Fibroblast of skin of back (primary cell): ENCODE data around the gene PRMT5.

ENCODE experiments used
- DNase-seq: peaks from one replicate; pipeline ENCODE4 v3.0.0-alpha.2; 2013

PRMT5 gene

DNA sequence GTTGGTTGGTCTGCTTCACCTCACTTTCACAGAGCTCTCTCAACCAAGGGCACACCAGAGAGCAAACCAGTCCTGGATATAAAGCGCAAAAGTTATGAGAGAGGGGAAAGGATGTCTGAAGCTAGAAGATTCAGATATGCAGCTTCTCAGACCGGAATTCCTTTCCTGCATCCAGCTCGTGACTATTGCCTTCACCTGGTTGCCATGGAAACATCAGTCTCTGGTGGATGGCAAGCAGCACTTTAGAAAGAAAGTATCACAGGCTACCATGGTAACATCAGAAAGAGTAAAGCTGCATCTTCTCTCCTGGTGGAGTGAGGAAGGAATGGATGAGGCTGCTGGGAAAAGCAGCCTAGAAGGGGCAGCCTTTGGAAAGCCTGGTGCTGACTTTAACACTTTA lies 32.4 kb downstream of the PRMT5 start:
- no peak for DNase-seq

DNA sequence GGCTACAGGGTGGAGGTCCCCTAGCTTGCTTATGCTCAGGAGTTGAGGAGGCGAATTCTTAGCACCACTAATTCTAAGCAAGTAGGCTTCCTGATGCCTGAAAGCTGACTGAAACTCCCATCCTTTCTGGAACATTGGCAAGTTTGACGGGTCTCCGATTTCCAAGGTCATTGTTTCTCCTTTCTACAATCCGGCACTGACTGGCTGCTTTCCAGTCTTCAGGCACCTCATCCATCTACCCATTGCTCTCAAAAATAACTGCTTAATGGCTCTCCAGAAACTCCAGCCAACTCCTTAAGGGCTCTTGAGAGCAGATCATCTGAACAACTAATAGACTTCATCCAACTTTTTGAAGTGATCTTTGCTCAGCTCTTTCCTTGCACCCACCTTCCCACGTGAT lies 32.8 kb downstream of the PRMT5 start:
- DNase-seq: no peak

DNA sequence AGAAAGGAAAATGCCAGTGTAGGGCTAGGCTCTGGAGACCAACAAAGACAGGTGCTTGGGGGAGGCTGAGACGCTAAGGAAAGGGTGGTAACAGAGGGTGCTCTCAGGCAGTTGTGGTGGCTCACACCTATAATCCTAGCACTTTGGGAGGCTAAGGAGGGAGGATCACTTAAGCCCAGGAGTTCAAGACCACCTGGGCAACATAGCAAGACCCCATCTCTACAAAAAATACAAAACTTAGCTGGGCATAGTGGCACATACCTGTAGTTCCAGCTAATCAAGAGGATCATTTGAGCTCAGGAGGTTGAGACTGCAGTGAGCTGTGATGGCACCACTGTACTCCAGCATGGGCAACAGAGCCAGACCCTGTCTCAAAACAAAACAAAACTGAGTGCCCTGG lies 33.8 kb downstream of the PRMT5 start:
- no peak for DNase-seq

DNA sequence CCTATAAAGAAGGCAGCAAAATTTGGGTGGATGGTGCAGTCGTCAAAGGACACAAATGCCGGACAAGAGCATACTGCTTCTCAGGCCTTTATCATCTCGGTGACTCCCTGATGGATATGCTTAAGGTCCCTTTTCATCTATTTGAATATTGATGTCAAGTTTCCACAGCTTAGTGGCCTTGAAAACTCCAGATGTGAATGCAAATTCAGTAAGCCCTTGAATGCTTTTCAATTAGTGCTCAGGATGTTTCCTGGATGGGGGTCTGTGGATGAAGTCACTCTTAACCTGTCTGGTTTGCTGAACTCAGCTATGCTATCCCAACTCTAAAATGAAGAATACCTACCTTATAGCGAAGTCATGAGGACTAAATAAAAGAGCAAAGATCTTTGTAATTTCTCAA lies 35.5 kb downstream of the PRMT5 start:
- no peak for DNase-seq

DNA sequence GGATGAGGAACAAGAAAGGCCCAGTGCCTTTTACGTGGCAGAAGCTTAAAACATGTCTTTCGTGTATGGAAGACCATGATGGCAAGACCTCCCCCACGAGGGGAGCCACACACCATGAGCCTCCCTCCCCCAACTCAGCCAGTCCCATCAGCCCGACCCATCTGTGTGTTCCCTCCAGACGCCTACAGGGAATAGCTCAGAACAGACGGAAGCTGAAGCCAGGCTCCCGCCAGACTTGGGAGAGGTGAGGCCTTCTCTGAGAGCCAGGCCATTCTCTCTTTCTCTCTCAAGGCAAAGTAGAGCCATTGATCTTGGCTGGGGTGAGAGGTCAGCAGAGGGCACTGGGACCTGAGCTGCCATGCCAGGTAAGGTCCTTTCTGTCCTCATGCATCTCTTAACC lies 36.7 kb downstream of the PRMT5 start:
- DNase-seq: no peak

DNA sequence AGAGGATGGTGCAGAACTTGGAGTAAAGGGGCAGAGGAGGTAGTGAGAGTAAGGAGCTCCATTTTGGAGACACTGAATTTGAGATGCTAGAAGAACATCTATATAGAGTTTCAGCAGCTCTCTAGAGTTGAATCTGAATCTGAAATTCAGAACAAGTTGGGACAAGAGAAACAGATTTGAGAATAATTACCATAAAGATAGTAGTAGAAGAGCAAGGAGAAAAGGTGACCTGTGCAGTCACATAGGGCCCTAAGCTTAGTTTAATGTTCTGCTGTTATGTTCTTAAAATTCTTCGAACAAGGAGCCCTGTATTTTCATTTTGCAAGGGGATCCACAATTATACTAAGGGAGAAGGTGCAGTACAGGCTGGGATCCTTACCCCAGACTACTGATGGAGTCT lies 38.8 kb downstream of the PRMT5 start:
- DNase-seq: no peak

DNA sequence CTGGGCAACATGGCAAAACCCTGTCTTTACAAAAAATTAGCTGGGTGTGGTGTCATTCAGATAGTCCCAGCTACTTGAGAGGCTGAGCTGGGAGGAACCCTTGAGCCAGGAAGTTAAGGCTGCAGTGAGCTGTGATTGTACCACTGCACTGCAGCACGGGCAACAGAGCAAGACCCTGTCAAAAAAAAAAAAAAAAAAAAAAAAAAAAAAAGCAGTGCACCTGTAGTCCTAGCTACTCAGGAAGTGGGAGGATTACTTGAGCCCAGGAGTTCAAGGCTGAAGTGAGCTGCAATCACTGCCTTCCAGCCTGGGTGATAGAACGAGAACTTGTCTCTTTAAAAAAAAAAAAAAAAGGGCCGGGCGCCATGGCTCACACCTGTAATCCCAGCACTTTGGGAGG lies 40.5 kb downstream of the PRMT5 start:
- no peak for DNase-seq

DNA sequence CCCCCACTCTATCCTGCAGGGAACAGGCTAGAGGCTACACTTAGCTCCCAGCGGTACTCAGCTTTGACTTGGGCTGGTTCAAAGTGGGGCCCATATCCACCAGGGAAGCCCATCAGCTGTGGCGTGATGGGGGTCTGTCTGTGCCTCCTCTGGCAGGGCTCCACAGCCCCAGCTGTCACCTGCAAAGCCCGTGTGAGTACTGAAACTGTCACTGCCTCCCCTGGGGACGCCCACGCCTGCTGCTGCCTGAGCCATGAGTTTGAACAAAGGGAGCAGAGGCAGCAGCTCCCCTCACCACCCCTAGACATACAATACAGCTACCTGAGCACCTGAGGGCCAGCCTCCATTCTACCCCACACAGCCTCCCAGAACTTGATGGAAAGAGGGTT lies 41.2 kb downstream of the PRMT5 start:
- DNase-seq: no peak

DNA sequence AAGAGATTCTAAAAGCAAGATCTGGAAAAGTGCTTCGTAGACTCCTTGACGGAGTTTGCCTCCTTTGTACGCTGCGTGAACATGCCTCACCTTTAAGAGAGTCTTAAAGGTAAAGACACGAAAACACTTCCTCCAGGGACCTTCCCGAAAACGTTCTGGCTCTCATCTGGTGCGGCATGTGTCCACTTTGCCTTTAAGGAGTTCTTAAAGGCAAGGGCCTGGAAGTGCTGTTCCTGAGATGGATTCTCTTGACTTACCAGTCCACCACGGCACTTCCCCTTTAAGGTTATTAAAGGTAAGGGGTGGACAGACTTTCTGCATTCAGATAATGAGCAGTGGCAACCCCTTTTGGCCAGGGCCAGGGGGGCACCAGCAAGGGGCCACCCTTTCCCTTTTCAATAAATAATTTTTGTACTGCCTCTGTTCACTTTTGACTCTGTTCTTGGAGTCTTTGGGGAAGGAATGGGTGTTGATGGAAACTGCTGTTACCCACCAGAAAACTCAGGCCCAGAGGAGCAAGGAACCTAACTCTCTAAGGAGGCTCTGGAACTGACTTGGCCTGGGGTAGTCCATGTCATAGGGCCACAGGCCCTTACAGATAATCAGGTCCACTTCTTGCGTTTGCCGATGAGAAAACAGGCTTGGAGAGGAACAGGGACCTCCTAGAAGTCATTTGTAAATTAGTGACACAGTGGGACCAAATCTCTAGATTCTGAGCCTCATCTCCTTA lies 41.8 kb downstream of the PRMT5 start:
- DNase-seq: peak; percentile 85

DNA sequence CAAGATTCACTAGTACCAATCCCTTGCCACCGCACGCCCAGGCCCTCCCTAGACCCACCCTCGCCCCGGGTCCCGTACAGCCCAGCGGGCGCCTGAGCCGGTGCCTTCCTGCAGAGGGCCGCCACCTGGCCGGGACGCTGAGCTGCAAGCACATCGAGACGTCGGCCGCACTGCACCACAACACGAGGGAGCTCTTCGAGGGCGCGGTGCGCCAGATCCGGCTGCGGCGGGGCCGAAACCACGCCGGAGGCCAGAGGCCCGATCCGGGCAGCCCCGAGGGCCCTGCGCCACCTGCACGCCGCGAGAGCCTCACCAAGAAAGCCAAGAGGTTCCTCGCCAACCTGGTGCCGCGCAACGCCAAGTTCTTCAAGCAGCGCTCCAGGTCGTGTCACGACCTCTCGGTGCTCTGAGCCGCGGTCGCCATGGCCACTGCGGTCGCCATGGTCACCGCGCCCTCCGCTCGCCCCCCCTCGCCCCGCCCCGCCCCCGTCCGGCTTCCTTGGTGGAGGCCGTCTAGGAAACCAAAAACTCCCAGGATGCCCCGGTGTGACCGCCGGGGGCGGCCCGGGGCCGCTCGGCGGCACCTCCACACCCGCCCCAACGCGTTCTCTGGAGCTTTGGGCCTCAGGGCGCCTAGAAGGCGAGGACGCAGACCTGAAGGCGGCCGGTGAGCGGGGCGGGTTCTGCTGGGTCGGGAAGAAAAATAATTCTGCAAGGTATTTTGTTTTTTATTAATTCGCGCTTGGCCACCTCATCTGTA lies 42.5 kb downstream of the PRMT5 start:
- DNase-seq: peak; percentile 66

DNA sequence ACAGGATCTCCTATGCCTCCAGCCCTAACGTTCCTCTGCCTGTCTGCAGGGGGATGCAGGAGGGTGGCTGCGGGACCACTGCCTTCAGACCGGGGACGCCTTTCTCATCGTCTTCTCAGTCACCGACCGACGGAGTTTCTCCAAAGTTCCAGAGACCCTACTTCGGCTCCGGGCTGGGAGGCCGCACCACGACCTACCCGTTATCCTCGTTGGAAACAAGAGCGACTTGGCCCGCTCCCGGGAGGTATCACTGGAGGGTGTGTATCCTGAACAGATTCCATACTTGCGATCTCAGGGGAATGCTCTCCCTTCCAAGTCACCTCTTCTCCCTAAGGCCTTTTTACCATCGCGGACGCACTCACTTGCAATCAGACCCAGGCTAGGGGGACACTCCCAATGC lies 43.2 kb downstream of the PRMT5 start:
- no peak for DNase-seq

DNA sequence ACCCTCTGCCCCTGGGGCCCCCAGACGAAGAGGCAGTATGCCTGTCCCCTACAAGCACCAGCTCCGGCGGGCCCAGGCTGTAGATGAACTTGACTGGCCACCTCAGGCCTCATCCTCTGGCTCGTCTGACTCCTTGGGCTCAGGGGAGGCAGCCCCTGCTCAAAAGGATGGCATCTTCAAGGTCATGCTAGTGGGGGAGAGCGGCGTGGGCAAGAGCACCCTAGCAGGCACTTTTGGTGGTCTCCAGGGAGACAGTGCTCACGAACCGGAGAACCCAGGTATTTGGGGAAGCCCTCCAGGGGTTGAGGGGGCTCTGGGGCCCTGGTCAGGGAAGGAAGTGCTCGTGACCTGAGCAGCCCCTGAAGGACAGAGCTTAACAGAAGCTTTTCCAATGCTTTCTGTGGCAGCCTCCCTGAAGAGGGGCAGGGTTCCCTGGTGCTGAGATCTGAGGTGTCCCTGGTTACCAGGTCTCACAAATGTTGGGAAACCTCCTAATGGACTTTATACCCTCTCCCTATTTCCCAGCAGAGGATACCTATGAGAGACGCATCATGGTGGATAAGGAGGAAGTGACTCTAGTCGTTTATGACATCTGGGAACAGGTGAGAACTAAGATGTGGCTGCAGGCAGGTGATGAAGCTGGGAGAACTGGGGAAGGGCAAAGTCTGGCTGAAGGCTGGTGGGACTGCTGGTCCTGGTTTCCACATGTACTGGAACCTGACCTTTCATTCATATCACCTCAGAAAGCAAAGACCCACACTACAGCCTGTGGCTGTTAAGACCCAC lies 44.2 kb downstream of the PRMT5 start:
- no peak for DNase-seq

DNA sequence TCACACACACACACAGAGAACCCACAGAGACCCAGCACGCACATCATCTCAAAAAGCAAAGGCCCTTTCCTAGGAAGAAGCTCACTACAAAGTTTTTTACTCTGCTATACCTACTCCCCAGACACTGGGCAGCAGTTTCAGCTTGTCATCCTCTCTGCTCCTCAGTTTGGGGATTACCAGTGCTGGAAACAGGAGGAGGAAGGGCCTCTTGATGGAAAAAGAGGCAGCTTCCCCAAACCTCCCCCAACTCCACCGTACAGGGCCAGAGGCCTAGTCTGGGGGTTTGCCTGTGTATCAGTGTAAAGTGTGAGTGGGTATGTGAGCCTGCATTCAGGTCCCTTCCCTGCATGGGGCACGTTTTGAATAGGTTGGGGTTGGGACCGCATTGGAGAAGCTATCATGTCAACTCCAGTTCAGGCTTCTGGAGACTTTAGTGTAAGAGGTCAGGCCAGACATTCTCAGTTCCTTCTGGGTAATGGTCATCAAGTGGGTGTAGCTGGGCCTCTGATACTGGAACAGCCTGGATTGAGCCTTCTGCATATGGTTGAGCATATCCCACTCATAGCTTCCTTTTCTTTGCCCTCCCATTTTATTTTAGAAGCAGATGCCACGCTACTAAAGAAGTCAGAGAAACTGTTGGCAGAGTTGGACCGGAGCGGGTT lies 45.0 kb downstream of the PRMT5 start:
- DNase-seq: no peak

DNA sequence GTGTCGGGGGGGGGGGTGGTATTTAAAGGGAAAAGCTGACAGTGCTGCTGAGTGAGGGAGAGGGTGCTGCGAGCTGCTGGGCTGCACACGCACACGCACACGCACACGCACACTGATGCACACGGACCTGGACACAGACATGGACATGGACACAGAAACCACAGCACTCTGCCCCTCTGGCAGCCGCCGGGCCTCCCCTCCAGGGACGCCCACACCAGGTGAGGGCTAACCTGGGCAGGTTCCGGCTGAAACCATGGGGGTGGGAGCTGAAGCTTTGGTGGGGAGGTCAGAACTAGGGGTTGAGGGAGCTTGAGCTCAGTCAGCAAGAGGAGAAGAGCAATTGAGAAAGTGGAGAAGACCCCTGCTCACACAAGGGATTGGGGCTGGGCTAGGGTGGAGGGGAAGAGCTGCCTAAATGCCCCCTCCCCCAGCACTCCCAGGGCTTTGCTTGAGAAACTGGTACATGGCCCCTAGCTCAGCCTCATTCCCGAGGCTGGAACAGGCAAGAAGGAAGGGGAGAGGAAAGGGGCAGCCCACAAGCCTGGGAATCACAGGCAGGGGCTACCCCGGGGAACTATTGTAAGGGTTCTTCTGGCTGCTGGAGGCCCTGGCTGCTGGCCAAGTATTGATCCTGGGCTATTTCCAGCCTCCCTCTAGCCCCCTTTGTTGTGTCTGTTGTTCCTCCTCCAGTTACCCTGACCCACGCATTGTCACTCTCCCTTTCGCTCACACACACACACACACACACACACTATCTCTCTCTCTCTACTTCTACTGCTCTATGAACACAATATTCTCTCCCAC lies 45.8 kb downstream of the PRMT5 start, which contains the start of gene REM2:
Gene REM2 (plus strand): TSS at position 50 of the 804 bp plus-strand sequence. CDS start 66 bp downstream, at position 116.
- DNase-seq: no peak

DNA sequence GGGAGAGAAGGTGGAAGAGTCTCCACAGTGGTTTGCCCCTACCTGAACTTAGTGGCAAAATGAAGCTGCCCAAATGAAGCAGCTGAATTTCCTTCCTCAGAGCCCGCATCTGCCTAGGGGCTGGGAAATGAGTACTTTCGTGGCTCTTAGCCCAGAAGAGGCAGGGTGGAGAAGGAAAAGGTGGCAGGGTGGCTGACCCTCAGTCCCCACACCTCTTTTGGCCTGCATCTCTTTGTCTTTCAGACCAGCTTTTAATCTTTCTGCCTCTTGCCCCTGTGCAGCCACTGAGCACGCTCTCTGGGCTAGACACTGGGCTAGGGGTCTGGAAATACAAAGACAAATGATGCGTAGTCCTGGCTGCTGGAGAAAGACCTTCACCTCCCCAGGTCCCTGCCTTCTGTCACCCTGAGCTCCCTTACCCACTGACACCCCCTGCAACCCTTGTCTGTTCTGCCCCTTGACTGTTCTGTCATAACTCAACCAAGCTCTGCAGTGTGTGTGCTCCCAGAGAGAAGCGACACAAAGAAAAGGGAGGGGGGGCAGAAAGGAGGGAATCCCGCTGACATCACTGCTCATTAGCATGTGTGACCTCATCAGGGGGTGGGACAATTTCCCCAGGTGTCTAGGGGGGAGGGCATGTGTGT lies 46.5 kb downstream of the PRMT5 start:
- peak; percentile 38 for DNase-seq

DNA sequence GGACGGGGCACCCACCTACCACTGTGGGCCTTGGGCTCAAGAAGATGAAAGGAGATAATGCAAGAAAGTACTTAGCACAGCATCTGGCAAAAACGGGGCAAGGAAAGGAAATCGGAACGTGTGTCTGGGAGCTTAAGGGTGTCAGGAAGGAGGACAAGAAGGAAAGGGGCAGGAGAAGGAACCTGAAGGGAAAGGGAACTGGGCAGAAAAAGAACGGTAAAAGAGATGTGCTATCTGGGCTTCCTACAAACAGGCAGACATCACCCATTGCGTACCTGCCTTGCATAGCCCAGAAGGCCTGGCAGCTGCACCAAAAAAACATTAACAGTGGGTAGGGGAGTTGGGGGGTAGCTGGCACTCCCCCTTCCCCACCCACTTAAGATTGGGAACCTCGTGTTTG lies 47.1 kb downstream of the PRMT5 start:
- DNase-seq: no peak

DNA sequence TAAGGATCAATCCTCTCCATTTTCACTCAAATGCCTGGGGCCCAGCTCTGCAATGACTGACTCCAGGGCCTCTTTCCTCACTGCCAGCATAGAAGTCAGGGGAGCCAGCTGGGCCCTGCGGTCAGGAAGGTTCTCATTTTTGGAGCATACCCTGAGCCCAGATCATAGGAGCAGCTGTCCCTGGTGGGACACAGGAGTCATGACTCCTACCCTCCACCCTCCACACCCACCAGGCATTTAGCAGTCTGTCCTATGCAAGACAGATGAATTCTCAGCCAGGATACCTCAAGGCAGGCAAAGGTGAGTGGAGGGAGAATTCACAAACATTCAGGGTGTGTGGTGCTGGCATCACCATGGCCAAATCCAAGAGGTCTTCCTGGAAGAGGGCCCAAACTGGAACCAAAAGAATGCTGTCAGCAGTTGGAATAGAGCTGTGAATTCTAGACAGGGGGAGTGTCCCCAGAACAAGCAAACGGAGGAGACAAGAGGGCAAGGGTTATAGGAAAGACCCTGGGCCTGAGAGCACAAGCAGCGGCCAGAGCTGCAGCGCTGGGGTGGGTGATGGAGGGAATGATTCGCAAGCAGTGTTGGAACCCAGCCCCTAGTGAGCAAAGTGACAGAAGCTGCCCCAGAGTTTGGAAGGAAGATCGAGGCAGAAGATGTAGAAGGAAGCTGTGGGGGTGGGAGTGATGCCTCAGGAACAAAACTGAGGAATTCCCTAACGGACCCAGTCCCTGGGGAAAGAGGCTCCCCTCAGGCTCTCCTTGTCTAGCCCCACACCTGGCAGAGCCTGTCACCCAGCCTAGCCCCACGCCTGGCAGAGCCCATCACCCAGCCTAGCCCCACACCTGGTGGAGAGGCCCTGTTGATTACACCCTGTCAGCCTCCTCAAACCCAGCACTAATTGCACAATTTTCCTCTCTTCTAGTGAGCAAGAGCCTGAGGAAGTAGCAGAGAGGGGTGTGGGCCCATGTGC lies 50.6 kb downstream of the PRMT5 start:
- no peak for DNase-seq

DNA sequence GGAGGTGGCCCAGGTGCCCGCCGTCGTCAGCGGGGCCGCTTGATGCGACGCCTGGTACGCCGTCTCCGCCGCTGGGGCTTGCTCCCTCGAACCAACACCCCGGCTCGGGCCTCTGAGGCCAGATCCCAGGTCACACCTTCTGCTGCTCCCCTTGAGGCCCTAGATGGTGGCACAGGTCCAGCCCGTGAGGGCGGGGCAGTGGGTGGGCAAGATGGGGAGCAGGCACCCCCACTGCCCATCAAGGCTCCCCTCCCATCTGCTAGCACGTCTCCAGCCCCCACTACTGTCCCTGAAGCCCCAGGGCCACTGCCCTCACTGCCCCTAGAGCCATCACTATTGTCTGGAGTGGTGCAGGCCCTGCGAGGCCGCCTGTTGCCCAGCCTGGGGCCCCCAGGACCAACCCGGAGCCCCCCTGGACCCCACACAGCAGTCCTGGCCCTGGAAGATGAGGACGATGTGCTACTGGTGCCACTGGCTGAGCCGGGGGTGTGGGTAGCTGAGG lies 52.1 kb downstream of the PRMT5 start:
- DNase-seq: no peak

DNA sequence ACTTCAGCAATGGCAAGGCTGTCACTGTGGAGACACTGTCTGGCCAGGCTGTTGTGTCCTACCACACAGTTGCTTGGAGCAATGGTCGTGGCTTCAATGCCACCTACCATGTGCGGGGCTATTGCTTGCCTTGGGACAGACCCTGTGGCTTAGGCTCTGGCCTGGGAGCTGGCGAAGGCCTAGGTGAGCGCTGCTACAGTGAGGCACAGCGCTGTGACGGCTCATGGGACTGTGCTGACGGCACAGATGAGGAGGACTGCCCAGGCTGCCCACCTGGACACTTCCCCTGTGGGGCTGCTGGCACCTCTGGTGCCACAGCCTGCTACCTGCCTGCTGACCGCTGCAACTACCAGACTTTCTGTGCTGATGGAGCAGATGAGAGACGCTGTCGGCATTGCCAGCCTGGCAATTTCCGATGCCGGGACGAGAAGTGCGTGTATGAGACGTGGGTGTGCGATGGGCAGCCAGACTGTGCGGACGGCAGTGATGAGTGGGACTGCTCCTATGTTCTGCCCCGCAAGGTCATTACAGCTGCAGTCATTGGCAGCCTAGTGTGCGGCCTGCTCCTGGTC lies 53.3 kb downstream of the PRMT5 start:
- DNase-seq: no peak
